HG03039 (cell line): ENCODE measurements around the gene CACNA1D.

Experiments used
- ATAC-seq: cut with Tn5 transposase; IDR thresholded peaks from one replicate; pipeline ENCODE4 v1.9.1; 2021; ENCODE audit warnings: mild to moderate bottlenecking, moderate library complexity; ENCODE audit not compliant: unreplicated experiment

Gene CACNA1D

DNA sequence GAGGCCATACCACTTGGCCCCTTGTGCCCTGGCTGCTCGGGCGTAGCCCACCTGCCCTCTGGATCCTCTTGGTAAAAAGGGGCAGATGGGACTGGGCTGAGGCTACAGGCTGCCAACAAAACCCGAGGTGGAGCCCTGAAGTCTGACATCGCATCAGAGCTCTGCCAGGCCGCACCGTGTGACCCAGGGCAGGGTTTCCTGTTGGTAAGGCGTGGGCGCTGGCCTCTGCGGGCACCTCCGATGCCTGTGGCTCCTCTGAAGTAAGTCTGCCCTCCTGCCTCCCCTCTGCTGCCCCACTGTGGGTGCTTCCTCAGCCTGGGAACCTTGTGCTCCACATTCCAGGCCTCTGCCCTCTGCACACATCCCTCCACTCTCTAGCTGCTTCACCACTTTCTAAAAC is 342.9 kb downstream of the CACNA1D start:
- ATAC-seq = no peak

DNA sequence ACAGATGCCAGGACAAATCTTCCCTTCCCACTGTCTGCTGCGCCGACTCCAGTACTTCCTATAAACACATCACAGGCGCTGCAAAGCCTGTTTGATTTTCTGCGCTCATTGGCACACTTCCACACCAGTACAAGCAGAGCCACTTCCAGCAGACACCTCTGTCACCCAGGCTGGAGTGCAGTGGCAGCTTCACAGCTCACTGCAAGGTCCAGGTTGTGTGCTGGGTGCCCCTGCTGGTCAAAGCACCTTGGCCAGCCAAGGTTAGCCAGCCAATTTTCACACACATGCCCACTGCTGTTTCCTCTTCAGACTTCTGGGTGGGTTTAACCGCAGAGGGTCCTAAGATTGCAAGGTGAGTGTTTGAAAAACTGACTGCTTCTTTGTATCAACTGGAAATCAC is 346.9 kb downstream of the CACNA1D start:
- no peak for ATAC-seq

DNA sequence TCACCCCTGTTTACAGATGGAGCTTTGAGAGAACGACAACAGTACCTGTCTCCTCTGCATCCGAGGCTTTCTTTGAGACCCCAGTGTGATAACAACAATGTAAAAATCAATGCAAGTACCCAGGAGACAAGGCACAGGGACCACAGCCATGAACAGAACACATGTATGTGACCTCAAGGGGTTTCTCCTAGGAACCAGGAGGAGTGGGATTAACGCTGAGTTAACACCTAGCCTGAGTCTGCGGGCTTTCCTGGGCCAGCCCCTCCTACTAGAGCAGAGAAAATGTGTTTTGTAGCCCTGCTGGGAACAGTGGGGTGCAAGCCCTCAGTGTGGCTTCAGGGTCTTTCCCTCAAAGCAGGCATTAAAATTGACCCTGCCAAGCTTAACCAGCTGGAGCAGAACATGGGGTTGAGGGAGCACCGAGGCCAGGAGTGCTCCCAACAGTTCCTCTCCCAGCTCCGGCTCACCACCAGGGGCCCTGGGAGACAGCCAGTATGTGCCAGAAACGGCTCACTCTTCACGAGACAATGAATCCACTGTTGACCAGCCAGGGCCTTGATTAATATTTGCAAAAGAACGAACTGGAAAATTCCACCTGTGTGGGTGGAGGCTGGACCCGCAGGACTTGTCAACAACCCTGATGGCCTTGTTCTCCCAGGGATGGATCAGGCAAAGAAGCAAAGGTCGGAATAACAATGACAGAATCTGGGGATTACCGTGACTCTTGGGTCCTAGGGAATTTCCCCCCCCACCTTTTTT is 348.2 kb downstream of the CACNA1D start:
- ATAC-seq = no peak

- ATAC-seq = no peak
These were observed 349.1 kb downstream of the CACNA1D start for GRCh38 chr3:53843195-53844177.

DNA sequence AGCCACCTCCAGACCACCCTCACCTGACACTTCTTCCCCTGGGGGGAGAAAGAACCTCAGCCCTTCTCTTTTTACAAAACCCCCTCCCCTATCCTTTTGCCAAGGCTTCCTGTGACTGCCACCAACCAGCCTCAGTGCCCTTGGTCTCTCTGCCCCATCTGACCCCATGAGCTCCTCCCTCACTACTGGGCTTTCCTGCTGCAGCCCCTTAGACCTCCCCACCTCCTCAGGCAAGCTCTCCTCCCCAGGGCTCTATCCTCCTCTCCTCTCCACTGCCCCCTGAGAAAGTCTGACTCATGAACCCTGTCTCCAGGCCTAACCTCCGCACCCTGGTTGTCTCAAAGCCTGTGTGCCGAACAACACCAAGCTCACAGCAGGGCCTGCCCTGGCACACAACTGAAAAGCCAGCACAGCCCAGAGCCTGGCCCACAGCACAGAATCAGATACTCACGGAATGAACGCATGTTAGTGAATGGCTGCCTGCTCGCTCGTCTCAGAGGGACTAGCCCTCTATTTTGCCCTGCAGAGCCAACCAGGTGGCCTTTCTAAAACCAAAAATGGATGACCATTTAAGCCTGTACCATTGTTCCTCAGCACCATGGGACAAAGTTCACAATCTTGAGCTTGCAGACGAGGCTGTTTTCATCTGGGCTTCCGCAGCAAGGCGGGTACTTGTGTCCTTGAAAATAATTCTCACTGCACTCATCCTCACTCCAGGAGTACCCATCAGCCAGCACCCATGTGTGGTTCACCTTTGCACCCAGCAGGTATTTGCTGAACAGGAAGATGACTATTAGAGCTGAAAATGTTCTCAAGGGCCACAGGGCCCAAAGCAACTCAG is 350.1 kb downstream of the CACNA1D start:
- no peak for ATAC-seq

DNA sequence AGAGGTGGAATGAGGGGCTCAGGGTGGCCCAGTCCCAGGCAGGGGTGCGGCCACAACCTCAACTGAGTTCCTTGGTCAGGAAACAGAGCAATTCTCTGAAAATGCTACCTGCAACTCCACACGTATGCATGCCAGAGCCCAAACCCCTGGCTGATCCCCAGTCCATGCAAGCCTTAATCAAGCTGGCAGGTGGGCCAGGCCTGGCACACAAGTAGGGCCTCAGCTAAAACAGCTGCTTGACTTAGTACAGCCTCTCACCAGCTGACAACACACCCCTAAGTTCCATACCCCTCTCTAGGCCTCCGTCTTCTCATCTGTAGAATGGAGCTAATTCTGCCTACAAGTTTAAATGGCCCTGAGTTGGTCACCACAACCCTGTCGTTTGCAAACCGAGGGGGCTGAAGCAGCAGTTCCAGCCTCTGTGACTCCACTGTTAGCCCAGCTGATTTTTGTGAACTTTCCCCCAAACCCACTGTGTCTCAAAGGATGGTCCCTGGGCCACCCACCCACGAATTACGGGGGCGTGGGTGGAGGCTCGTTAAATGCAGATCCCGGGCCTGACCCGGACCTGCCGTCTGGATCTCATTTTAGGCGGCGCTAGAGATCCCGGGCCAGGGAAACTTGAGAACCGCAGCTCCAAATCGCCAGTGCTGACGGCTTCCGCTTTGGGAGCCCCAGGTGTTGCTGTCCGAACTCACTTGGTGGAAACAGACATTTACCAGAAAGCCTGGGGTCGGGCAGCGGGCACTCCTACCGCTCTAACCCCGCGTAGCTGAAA is 350.9 kb downstream of the CACNA1D start:
- ATAC-seq = no peak

DNA sequence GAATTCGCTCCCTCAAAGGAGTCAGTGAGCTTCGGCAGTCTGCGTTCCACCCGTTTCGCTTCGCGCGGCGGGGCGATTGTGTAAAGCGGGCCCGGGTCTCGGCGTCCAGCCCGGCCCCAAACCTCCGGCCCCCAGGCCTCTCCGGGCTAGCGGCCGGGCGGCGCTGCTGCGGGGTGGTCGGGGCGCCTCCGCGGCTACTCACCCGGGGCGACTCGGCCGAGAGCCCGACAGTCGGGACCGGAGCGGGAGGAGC is 351.4 kb downstream of the CACNA1D start:
- ATAC-seq = no peak

- peak; percentile 41 for ATAC-seq
These were observed 351.9 kb downstream of the CACNA1D start, which contains the start of the genes CHDH and IL17RB for GRCh38 chr3:53846134-53846850. TSS of gene CHDH (minus strand) at chr3:53846419. CDS start at chr3:53824008, 22,411 bp downstream. TSS of gene IL17RB (plus strand) at chr3:53846568. CDS start at chr3:53846589, 21 bp downstream.

- no peak for ATAC-seq
These were observed 352.4 kb downstream of the CACNA1D start for GRCh38 chr3:53846851-53847155.

DNA sequence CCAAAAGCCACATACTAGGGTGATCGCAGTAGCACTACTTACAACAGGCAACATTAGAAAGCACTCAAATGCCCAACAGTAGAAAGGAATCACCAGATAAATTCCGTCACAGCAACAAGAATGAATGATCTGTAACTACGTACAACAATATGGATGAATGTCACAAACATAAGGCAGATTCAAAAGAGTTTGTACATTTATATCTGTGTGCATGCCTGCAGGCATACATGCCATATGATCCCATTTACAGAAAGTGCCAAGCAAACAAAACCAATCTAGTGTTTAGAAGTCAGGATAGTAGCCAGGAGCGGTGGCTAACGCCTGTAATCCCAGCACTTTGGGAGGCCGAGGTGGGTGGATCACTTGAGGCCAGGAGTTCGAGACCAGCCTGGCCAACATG is 355.5 kb downstream of the CACNA1D start:
- ATAC-seq = no peak

DNA sequence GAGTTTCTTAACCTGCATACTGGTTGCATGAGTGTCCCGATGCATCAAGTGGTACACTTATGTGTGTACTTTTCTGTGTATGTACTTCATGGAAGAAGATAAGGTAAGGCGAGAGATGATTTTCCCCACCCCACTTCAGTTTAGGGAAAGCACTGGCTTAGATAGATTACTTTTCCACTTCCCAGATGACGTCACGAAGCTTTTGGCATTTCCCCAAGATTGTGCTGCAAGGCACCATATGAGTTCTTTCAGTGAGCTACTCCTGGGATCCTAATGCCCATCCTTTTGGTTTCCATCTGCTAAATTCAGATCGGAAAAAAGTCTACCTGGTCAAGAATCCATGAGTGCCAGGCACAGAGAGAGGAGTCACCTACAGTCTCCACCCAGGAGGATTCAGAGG is 356.5 kb downstream of the CACNA1D start:
- no peak for ATAC-seq

GRCh38 chr3:53856964-53857363 is 362.6 kb downstream of the CACNA1D start:
- no peak for ATAC-seq

GRCh38 chr3:53858096-53858741 is 363.8 kb downstream of the CACNA1D start:
- no peak for ATAC-seq

- ATAC-seq = no peak
These were observed 364.8 kb downstream of the CACNA1D start for GRCh38 chr3:53859178-53859577.

GRCh38 chr3:53860196-53860595 is 365.8 kb downstream of the CACNA1D start:
- no peak for ATAC-seq

GRCh38 chr3:53862241-53862640 is 367.8 kb downstream of the CACNA1D start:
- ATAC-seq = no peak

DNA sequence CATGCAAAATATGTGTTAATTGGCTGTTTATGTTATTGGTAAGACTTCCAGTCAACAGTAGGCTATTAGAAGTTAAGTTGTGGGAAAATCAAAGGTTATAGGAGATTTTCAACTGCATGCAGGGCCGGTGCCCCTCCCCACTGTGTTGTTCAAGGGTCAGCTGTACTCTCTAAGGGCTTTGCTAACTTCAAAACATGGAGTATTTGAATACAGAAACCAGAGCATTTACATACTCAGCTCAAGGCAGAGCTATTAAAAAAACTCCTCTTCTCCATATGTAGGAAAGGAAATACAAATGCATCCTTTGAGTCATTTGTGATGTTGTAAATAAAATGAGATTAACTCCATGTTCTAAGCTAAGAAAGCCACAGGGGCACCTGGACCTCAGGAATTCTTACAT is 368.7 kb downstream of the CACNA1D start:
- no peak for ATAC-seq
